GM18951 (cell line): ENCODE data around the gene OTUB2.
"Not testable (repeated sequence)": the region's sequence is repeated elsewhere in the genome, so short reads cannot be mapped to it uniquely, and the experiment has no call there.

Experiments
- POLR2A ChIP-seq: IDR thresholded peaks from 4 replicates; pipeline ENCODE4 v1.6.1; 2011; ENCODE audit warnings: mild to moderate bottlenecking; ENCODE audit not compliant: insufficient read length, insufficient read depth; ENCODE audit errors: extremely low read depth
- in situ Hi-C: fragments of 300-500 bp; cut with MboI; formaldehyde crosslinking; loops from one replicate; pipeline ENCODE4 v1.12.0; 2022; ENCODE audit warnings: low sequenced_read_pairs, mixed read lengths, inconsistent platforms; ENCODE audit not compliant: unreplicated experiment

Gene OTUB2

DNA sequence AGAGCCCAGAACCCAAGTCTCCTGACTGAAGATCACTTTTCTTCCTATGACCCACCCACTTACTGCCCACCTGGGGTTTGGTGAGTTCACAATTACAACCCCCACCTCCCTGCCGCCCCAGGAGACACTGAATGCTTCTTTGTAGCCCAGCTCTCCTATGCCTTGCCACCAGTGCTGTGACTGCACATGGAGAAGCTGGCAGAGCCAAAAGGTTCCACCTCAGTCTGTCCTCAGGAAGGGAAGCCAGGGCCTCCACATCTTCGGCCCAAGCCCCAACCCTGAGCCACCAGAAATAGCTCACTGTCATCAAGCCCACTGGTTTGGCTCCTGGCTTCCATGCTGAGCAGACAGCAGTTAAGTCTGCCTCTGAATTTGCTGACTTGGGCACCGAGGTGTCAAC, 25.6 kb downstream of the OTUB2 start:
- TF ChIP-seq POLR2A, result no peak
- in situ Hi-C loops, result no loop called here

GRCh38 chr14:94052199-94052598, 26.1 kb downstream of the OTUB2 start:
- no peak for TF ChIP-seq POLR2A
- in situ Hi-C loops, result no loop called here

DNA sequence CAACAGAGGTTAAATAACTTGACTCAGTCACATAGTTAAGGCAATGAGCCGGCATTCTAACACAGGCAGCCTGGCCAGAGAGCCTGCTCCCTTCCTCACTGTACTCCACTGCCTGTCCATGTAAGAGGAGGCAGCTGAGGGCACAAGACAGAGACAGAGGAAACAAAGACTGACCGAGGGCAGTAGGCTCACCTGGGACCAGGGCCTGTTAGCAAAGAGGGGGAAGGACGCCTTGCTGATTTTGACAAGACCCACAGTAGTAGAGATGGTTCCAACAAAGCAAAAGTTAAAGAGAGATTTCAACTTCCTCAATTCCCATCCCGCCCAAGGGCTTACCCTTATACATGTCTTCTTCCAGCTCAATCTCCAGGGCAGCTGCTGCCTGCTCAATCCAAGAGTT, 26.5 kb downstream of the OTUB2 start:
- in situ Hi-C loops, result no loop called here
- no peak for TF ChIP-seq POLR2A

GRCh38 chr14:94054401-94054800, 28.3 kb downstream of the OTUB2 start:
- in situ Hi-C loops, result no loop called here
- no peak for TF ChIP-seq POLR2A

DNA sequence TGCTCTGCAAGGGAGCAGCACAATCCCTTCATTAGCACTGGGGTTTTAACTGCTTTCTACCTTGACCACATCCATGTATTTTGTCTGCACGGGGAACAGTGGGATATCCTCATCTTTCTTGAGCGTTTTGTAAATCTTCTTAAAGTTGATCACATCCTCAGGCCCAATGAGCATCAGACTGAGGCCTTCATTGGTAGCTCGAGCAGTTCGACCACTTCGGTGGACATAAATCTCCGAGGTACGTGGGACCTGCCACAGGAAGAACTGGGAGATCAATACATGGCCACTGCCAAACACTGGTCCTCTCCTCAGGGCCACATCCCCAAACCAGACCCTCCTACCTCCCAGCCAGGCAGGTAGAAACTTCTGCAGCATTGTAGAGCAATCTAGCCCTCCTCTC, 28.8 kb downstream of the OTUB2 start:
- TF ChIP-seq POLR2A, result no peak
- in situ Hi-C loops, result no loop called here

DNA sequence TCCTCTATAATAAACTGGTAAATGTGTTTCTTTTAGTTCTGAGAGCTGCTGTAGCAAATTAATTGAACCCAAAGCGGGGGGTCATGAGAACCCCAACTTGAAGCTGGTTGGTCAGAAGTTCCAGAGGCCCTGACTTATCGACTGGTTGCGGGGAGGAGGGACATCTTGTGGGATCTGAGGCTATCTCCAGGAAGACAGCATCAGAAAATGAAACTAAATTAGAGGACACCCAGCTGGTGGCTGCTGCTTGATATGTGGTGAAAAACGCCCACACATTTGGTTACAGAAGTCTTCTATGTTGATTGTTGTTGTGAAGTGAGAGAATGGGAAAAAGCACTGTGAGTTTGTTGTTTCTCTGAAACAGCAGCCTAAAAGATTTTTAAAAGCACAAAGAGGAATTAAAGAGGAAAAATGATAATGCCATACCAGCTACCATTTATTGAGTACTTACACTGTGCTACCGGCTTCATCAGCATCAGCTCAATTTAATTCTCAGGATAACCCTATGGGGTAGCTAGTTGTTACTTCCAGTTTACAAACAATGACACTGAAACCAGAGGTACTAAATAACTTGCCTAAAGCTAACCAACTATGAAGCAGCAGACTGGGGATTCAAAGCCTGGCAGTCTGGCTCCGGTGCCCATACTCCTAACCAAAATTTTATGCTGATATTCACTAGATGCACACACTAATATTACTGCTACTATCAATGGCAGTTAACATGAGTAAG, 30.6 kb downstream of the OTUB2 start:
- in situ Hi-C loops, result no loop called here
- no peak for TF ChIP-seq POLR2A

- no peak for TF ChIP-seq POLR2A
- in situ Hi-C loops, result no loop called here
Observed at GRCh38 chr14:94058128-94058673, 32.1 kb downstream of the OTUB2 start.

DNA sequence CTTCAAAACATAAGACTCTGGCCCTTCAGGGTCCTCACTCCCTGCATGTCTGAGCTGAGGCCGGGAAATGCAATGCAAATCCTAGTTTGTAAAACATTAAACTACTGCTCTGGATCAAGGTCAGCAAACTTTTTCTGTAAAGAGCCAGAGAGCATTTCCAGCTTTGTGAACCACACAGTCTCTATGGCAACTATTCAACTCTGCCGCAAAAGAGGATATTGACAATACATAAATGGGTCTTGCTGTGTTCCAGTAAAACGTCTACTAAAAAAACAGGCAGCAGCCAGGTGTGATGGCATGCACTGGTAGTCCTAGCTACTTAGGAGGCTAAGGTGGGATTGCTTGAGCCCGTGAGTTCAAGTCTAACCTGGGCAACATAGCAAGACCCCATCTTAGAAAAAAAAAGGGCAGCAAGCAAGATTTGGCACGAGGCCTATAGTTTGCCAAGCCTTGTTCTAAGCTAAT, 32.6 kb downstream of the OTUB2 start:
- in situ Hi-C loops, result no loop called here
- TF ChIP-seq POLR2A, result no peak

DNA sequence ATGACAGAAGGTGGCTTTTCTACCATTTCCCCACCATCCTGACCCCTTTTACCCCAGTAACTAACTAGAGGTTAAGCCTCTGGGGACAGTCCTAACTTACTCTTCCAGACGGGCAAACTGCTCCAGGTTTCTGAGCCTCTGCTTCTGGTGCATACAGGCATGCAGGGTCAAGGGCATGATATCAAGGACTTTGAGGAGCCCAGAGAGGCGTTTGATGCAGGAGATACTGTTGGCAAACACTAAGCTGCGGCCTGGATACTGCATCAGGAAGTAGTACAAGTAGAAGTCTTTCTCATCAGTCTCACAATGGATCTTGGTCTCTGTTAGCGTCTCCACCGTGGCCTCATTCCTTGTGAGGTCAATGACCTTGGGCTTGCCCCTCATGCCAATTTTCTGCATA, 33.9 kb downstream of the OTUB2 start:
- no peak for TF ChIP-seq POLR2A
- in situ Hi-C loops, result no loop called here

DNA sequence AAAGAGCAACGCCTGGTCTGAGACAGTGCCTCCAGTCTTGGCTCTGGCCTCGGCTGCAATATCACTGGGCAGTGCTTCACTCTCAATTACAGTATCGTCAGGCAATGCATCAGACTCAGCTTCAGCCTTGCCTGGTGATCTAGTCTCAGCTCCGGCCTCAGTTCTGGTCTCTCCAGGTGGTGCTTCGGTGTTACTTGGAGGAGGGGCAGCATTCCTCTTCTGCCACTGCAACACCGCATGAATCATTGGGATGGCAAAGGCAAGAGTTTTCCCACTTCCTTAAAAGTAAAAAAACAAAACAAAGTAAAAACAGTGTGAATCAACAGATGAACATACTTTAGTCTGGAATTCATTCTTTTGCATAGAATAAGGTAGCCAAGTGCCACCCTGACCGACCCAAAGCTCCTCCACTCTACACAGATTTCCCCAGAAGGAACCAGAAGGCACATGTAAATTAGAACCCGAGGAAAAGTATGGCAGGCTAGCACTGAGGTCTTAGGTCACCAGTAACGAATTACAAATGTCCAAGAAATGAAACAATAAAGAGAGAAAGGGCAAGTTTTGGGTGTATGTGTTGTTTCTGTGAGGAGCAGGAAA, 36.3 kb downstream of the OTUB2 start:
- TF ChIP-seq POLR2A, result no peak
- in situ Hi-C loops, result no loop called here

GRCh38 chr14:94066089-94066676, 40.0 kb downstream of the OTUB2 start:
- no peak for TF ChIP-seq POLR2A
- in situ Hi-C loops, result no loop called here

- in situ Hi-C loops, result not testable (repeated sequence)
Observed at GRCh38 chr14:94072076-94072475, 45.9 kb downstream of the OTUB2 start.

GRCh38 chr14:94074534-94074933, 48.4 kb downstream of the OTUB2 start:
- in situ Hi-C loops, result no loop called here
- no peak for TF ChIP-seq POLR2A

DNA sequence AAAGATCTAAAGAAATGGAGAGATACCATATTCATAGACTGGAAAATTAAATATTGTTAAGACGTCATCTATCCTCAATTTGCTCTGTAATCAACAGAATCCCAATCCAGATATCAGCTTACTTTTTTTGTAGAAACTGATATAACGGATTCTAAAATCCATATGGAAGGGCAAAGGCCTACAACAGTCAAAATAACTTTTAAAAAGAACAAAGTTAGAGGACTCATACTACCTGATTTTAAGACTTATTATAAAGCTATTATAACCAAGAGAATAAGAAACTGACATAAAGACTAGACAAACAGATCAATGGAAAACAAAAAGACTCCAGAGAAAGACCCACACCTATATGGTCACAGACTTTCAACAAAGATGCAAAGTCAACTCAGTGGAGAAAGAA, 48.9 kb downstream of the OTUB2 start:
- in situ Hi-C loops, result no loop called here
- no peak for TF ChIP-seq POLR2A
